H1 (cell line): ENCODE results near the gene NT5DC3. TPM values are rescaled to one million over a fixed set of nuclear protein-coding genes. Genes with fewer than 3 reads are reported as not detected.

Experiments
- CTCF ChIA-PET: fragments of 300-600 bp; sonication (Branson Sonifier 250); formaldehyde crosslinking; loops from one replicate; lab custom pipeline; 2021; ENCODE audit not compliant: partially characterized antibody; lab: Charles Lee
- POLR2A ChIA-PET: fragments of 300-600 bp; sonication (Branson Sonifier 250); formaldehyde crosslinking; loops from one replicate; lab custom pipeline; 2021; ENCODE audit warnings: inconsistent platforms; ENCODE audit not compliant: partially characterized antibody; lab: Charles Lee
- DNase-seq, 2 experiments: peaks; one replicate each; pipeline versions ENCODE4 v3.0.0 to v3.0.0-alpha.2; 2010 to 2022; ENCODE audit warnings: low spot score in 2 of 2, low read depth in 1 of 2, mixed read lengths in 1 of 2
- FAIRE-seq: peaks from 2 replicates; lab custom pipeline; 2011; peaks lifted over from hg19 to GRCh38; lab: Jason Lieb, UNC
- H2AFZ ChIP-seq: 2 replicates; pipeline ENCODE4 v1.8.1; 2012; ENCODE audit warnings: low read length, inconsistent platforms
- H2AK5ac ChIP-seq: 2 replicates; pipeline ENCODE4 v1.6.1; 2013; ENCODE audit warnings: low read depth, low read length
- H2BK120ac ChIP-seq: replicated peaks from 2 replicates; pipeline ENCODE3; 2013; ENCODE audit warnings: low read depth, low read length, inconsistent platforms
- H2BK12ac ChIP-seq: 2 replicates; pipeline ENCODE4 v1.6.1; 2013; ENCODE audit warnings: low read depth, low read length
- H2BK15ac ChIP-seq: 2 replicates; pipeline ENCODE4 v1.6.1; 2013; ENCODE audit warnings: low read length
- H2BK20ac ChIP-seq: 2 replicates; pipeline ENCODE4 v1.6.1; 2013; ENCODE audit warnings: low read length
- H2BK5ac ChIP-seq: 2 replicates; pipeline ENCODE4 v1.6.1; 2013; ENCODE audit warnings: low read depth, low read length
- H3K14ac ChIP-seq: 2 replicates; pipeline ENCODE4 v1.6.1; 2013; ENCODE audit warnings: inconsistent platforms; ENCODE audit not compliant: insufficient read length
- H3K18ac ChIP-seq: 2 replicates; pipeline ENCODE4 v1.6.1; 2013; ENCODE audit warnings: low read length; ENCODE audit errors: extremely low read depth
- H3K23ac ChIP-seq: 2 replicates; pipeline ENCODE4 v1.6.1; 2013; ENCODE audit warnings: inconsistent platforms; ENCODE audit not compliant: insufficient read length
- H3K23me2 ChIP-seq: 2 replicates; pipeline ENCODE4 v1.6.1; 2013; ENCODE audit warnings: low read depth, low read length
- H3K27ac ChIP-seq: 2 replicates; pipeline ENCODE4 v1.6.1; 2011; ENCODE audit warnings: low read depth, low read length, inconsistent platforms
- H3K27me3 ChIP-seq, 4 experiments: replicated peaks in 1 of 4; 1 replicate in 1 of 4; 2 replicates in 3 of 4; pipeline versions ENCODE4 v1.6.1 to v1.8.1; 2011 to 2013; ENCODE audit warnings: low read length in 3 of 4, mild to moderate bottlenecking in 3 of 4, inconsistent platforms in 2 of 4, mixed read lengths in 2 of 4, moderate library complexity in 1 of 4; ENCODE audit not compliant: control insufficient read depth in 3 of 4, insufficient read depth in 3 of 4; ENCODE audit errors: extremely low read depth in 1 of 4
- H3K36me3 ChIP-seq, 4 experiments: 2 replicates each; pipeline versions ENCODE4 v1.6.1 to v1.8.1; 2011 to 2013; ENCODE audit warnings: mild to moderate bottlenecking in 4 of 4, low read length in 3 of 4, moderate library complexity in 2 of 4, control low read depth in 1 of 4, inconsistent platforms in 1 of 4; ENCODE audit not compliant: insufficient read depth in 4 of 4, control insufficient read depth in 2 of 4
- H3K4ac ChIP-seq: replicated peaks from 2 replicates; pipeline ENCODE3; 2013; ENCODE audit warnings: low read length, low read depth, mixed read lengths, inconsistent platforms; ENCODE audit not compliant: insufficient read length
- H3K4me1 ChIP-seq, 4 experiments: replicated peaks in 1 of 4; 1 replicate in 1 of 4; 2 replicates in 3 of 4; pipeline versions ENCODE4 v1.6.1 to v1.8.1; 2011 to 2013; ENCODE audit warnings: low read length in 3 of 4, inconsistent platforms in 2 of 4, mixed read lengths in 1 of 4; ENCODE audit not compliant: insufficient read depth in 4 of 4, control insufficient read depth in 3 of 4
- H3K4me2 ChIP-seq, 2 experiments: 2 replicates each; pipeline versions ENCODE4 v1.6.1 to v1.8.1; 2011 to 2013; ENCODE audit warnings: low read depth in 2 of 2, low read length in 2 of 2, control low read depth in 1 of 2, inconsistent platforms in 1 of 2, mild to moderate bottlenecking in 1 of 2; ENCODE audit not compliant: insufficient read depth in 1 of 2
- H3K4me3 ChIP-seq, 4 experiments: fragments of 200-600, 300-600 bp in 1 of 4; sonication (generic), shearing (Covaris generic), sonication (Bioruptor Twin) in 1 of 4; 2 replicates each; pipeline versions ENCODE4 v1.5.1 to v1.8.1; 2011 to 2016; ENCODE audit warnings: low read length in 4 of 4, low read depth in 3 of 4, control low read depth in 2 of 4, inconsistent platforms in 2 of 4, mild to moderate bottlenecking in 2 of 4, mixed read lengths in 1 of 4, moderate library complexity in 1 of 4; ENCODE audit not compliant: insufficient read depth in 2 of 4; ENCODE audit errors: extremely low read depth in 1 of 4
- H3K56ac ChIP-seq: replicated peaks from 2 replicates; pipeline ENCODE3; 2013; ENCODE audit warnings: low read depth, mild to moderate bottlenecking, mixed read lengths, low read length, inconsistent platforms; ENCODE audit not compliant: insufficient read length
- H3K79me1 ChIP-seq: 2 replicates; pipeline ENCODE4 v1.6.1; 2013; ENCODE audit warnings: low read depth, low read length, control low read depth
- H3K79me2 ChIP-seq, 2 experiments: 2 replicates each; pipeline versions ENCODE4 v1.6.1 to v1.8.1; 2012 to 2013; ENCODE audit warnings: low read length in 2 of 2, mild to moderate bottlenecking in 2 of 2, inconsistent platforms in 1 of 2; ENCODE audit not compliant: insufficient read depth in 2 of 2, control insufficient read depth in 1 of 2
- H3K9ac ChIP-seq, 4 experiments: replicated peaks in 1 of 4; 1 replicate in 1 of 4; 2 replicates in 3 of 4; pipeline versions ENCODE4 v1.6.1 to v1.8.1; 2011 to 2013; ENCODE audit warnings: low read depth in 3 of 4, low read length in 3 of 4, control low read depth in 2 of 4, mild to moderate bottlenecking in 2 of 4, moderate library complexity in 2 of 4, inconsistent platforms in 1 of 4; ENCODE audit errors: extremely low read depth in 1 of 4
- H3K9me3 ChIP-seq, 2 experiments: 2 replicates each; pipeline versions ENCODE4 v1.6.1 to v1.8.1; 2012 to 2013; ENCODE audit warnings: mild to moderate bottlenecking in 2 of 2, moderate library complexity in 2 of 2, control low read depth in 1 of 2, inconsistent platforms in 1 of 2, low read depth in 1 of 2, low read length in 1 of 2, mixed read lengths in 1 of 2; ENCODE audit not compliant: insufficient read depth in 2 of 2
- H4K20me1 ChIP-seq, 2 experiments: replicated peaks in 1 of 2; 2 replicates each; pipeline versions ENCODE3 to v1.8.1; 2011 to 2013; ENCODE audit warnings: inconsistent platforms in 2 of 2, low read length in 2 of 2, mild to moderate bottlenecking in 1 of 2; ENCODE audit not compliant: insufficient read depth in 2 of 2, control insufficient read depth in 1 of 2
- H4K5ac ChIP-seq: 2 replicates; pipeline ENCODE4 v1.6.1; 2013; ENCODE audit warnings: low read length, low read depth, mixed read lengths, inconsistent platforms; ENCODE audit not compliant: insufficient read length
- H4K8ac ChIP-seq: 2 replicates; pipeline ENCODE4 v1.8.0; 2013; ENCODE audit warnings: mild to moderate bottlenecking, moderate library complexity, low read length, inconsistent platforms; ENCODE audit not compliant: insufficient read depth; ENCODE audit errors: extremely low read depth
- H4K91ac ChIP-seq: replicated peaks from 2 replicates; pipeline ENCODE3; 2013; ENCODE audit warnings: low read length, mixed read lengths, inconsistent platforms; ENCODE audit not compliant: insufficient read length
- RAD21 ChIP-seq, 2 experiments: IDR thresholded peaks in 1 of 2; conservative IDR thresholded peaks in 1 of 2; 2 replicates each; pipeline ENCODE4 v1.6.1; 2011; ENCODE audit warnings: low read depth in 2 of 2, low read length in 2 of 2, improper control_type of control experiment in 1 of 2, inconsistent platforms in 1 of 2, mild to moderate bottlenecking in 1 of 2, moderate library complexity in 1 of 2
- RBBP5 ChIP-seq: IDR thresholded peaks from 2 replicates; pipeline ENCODE4 v1.7.1; 2012; ENCODE audit warnings: low read depth, mild to moderate bottlenecking, inconsistent platforms, low read length, moderate library complexity, borderline replicate concordance
- SP4 ChIP-seq: IDR thresholded peaks from 2 replicates; pipeline ENCODE4 v1.6.1; 2012; ENCODE audit warnings: low read length, inconsistent platforms
- TEAD4 ChIP-seq: IDR thresholded peaks from 2 replicates; pipeline ENCODE4 v1.6.1; 2012; ENCODE audit warnings: low read depth, low read length, inconsistent platforms, mixed read lengths
- WGBS, 2 experiments: shearing (Covaris generic) in 1 of 2; methylation state at CpG; one replicate each; pipeline versions ENCODE4 v1.1.6 to v1.1.7; 2013 to 2015; ENCODE audit warnings: low lambda C conversion rate in 2 of 2, mixed read lengths in 2 of 2, inconsistent platforms in 1 of 2, low coverage in 1 of 2, missing lambda C conversion rate in 1 of 2; ENCODE audit not compliant: insufficient replicate concordance in 2 of 2, insufficient coverage in 1 of 2, insufficient read length in 1 of 2; ENCODE audit errors: extremely low coverage in 1 of 2, missing lambda C conversion rate in 1 of 2; 5-methylcytosine and 5-hydroxymethylcytosine counted together
- polyA plus RNA-seq, 7 experiments: library from polyadenylated mRNA; depleted of rRNA in 3 of 7; stranded (reverse) in 5 of 7; unstranded in 2 of 7; fragments of >200 nt in 5 of 7; fragments of 200-250 nt in 2 of 7; gene quantifications; 1 replicate in 5 of 7; 2 replicates in 1 of 7; 4 replicates in 1 of 7; pipeline versions ENCODE4 v1.2.1 to v1.2.3, GENCODE V29; 2011 to 2013; ENCODE audit warnings: missing spikeins in 2 of 7, mixed read lengths in 2 of 7
- total RNA-seq: library from RNA; stranded (reverse); fragmentation: NEBNext Ultra II Directional; extraction: Animal tissue kit (Norgen Biotek cat#: 25700); gene quantifications from 2 replicates; pipeline ENCODE4 v1.2.1, GENCODE V29; 2021

The NT5DC3 gene
- total and polyA plus RNA-seq, 2 of the 8 experiments (the other 6 are each of a cell fraction or from before 2014, with no cell fraction given) = 5.4 to 14.8 TPM

DNA sequence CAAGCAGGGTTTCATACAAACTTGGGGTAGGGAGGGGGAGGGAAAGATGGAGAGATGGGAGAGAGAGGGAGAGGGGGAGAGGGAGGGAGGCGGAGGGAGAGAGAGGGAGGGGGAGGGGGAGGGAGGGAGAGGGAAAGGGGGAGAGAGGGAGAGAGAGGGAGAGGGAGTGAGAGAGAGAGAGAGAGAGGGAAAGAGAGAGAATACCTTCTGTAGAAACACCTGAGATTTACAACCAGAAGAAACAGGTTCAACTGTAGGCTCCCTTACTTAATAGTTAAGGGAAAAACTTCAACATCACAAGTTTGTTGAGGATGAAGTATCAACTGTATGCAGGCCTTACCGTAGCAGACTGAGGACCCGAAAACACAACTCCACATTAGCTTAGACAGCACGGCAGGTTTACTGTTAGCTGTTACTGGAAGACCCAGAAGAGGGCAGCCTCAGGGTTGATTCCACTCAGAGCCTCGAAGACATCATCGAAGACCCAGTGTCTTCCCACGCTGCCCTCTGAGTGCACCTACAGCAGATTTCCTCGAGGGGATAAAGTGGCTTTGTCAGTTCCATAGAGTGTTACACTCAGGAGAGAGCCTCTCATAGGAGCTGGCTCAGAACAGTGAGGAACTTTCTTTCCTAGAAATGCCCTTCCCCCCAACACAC is 72.4 kb downstream of the NT5DC3 start:
- Histone ChIP-seq H3K4me1 (peaks cover 0 to 10% (median 8%) of the 10 kb centered on the region in 4 experiments; a peak in 6 of 7 replicates), H2BK15ac (no peak overlapping the region), H2BK5ac (no peak overlapping the region; the same call in 1 of the 2 replicates), H3K4ac (no peak overlapping the region), H3K36me3 (no peaks in the 10 kb centered on the region), H3K27ac (no peak overlapping the region), H3K79me1 (no peaks in the 10 kb centered on the region), H3K56ac (no peak overlapping the region), H2BK120ac (no peak overlapping the region), H3K27me3 (no peaks in the 10 kb centered on the region), H4K5ac (no peak overlapping the region), H4K91ac (no peak overlapping the region), H3K23me2 (no peaks in the 10 kb centered on the region), H3K18ac (no peak overlapping the region; the same call in 1 of the 2 replicates), H2BK20ac (no peak overlapping the region), H3K79me2 (no peaks in the 10 kb centered on the region), H3K9ac (no peak overlapping the region), H3K23ac (no peak overlapping the region), H2AK5ac (no peak overlapping the region), H3K4me2 (peak overlapping the region in 1 of 2 experiments; percentile 43; a peak in 2 of 4 replicates), H4K20me1 (no peaks in the 10 kb centered on the region), H4K8ac (no peak overlapping the region), H3K4me3 (no peak overlapping the region), H3K9me3 (no peaks in the 10 kb centered on the region), H2BK12ac (0 out of 2 replicates have a peak overlapping the region, but pooled peaks have one; percentile 33), H3K14ac (no peak overlapping the region), H2AFZ (peak overlapping the region; percentile 15; the same call in 1 of the 2 replicates)
- POLR2A ChIA-PET = no interaction called here
- peak in 1 of 2 experiments; percentile 22; a peak in 1 of 4 replicates for TF ChIP-seq RAD21 (IDR thresholded peaks at IDR 0.05 in 1 of 2, conservative IDR thresholded peaks at IDR 0.05 in 1 of 2; ENCODE audit: low read depth in 2 of 2, low read length in 2 of 2)
- TF ChIP-seq TEAD4 = no peak
- TF ChIP-seq SP4 = no peak
- TF ChIP-seq RBBP5 = no peak
- 77% methylated on average over 7 of the region's 8 CpGs; no CpG with 5 or more reads in 1 of the 2 experiments for WGBS, 2 experiments
- FAIRE-seq (no peak), DNase-seq (no peak)
- CTCF ChIA-PET = interaction anchor here (0.6 to 3.5 kb wide), 7 partner anchors 8 to 198 kb away, joined by 3 to 29 read pairs (median 3); no protein-coding TSS in a partner anchor
